Adrenal gland (tissue), 5 donors: Measurements from ENCODE around the gene BIRC5.

Experiments used
- POLR2A ChIP-seq, 2 donors: fragments of 450-650 bp; IDR thresholded peaks; one replicate each; pipeline ENCODE4 v1.6.1; 2017; ENCODE audit warnings: antibody characterized with exemption in 2 of 2, mild to moderate bottlenecking in 2 of 2, moderate library complexity in 1 of 2
- TF ChIP-seq, protein P1 (sequence below), 6 experiments: fragments of 450-650 bp in 4 of 6; fragments of 200-600 bp in 2 of 6; sonication (generic) in 1 of 6; IDR thresholded peaks; 1 replicate in 5 of 6; 2 replicates in 1 of 6; pipeline versions ENCODE4 v1.5.1 to v1.8.0; 2016 to 2021; ENCODE audit warnings: antibody characterized with exemption in 6 of 6, mild to moderate bottlenecking in 2 of 6, moderate library complexity in 1 of 6
- donor health status: DM: no; HTN: no; CAD: no.

DNA sequence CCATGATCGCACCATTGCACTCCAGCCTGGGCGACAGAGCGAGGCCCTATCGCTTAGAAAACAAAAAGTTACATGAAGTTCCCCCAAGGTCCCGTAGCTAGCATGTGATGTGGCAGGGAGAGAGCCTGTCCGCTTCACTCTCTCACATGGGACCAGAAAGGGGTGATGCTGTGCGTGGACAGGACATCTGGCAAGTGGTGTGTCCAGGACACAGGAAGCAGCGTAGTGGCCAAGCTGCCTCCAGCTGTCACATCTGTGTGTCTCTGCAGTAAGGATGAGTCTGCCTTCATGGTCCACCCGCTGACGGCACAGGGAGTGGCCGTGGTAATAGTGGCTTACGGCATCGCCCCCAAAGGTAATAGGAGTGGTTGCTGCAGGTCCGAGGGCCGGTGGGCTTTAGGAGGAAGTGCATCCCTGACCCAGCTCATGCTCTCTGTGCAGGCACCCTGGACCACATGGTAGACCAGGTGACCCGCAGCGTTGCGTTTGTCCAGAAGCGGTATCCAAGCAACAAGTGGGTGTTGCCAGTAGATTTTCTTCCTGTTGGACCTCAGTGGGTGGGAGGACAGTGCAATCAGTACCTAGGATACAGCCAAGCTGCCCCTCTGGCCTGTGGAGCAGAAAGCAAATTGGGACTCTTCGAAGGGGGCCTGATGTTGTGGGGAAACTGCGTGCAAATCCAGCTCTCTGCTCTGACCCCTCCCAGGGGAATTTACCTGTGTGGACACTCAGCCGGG, 9.5 kb upstream of the BIRC5 start:
- TF ChIP-seq, protein P1, sequence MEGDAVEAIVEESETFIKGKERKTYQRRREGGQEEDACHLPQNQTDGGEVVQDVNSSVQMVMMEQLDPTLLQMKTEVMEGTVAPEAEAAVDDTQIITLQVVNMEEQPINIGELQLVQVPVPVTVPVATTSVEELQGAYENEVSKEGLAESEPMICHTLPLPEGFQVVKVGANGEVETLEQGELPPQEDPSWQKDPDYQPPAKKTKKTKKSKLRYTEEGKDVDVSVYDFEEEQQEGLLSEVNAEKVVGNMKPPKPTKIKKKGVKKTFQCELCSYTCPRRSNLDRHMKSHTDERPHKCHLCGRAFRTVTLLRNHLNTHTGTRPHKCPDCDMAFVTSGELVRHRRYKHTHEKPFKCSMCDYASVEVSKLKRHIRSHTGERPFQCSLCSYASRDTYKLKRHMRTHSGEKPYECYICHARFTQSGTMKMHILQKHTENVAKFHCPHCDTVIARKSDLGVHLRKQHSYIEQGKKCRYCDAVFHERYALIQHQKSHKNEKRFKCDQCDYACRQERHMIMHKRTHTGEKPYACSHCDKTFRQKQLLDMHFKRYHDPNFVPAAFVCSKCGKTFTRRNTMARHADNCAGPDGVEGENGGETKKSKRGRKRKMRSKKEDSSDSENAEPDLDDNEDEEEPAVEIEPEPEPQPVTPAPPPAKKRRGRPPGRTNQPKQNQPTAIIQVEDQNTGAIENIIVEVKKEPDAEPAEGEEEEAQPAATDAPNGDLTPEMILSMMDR (IDR thresholded peaks at IDR 0.05), result no peak
- no peak for TF ChIP-seq POLR2A (IDR thresholded peaks at IDR 0.05)
